ENCODE data around the gene KBTBD4.

GRCh38 chr11:47572715-47573255, 6.0 kb downstream of the KBTBD4 start:
- no peak for TF ChIP-seq CTCF (IDR thresholded peaks at IDR 0.05)
- TF ChIP-seq POLR2AphosphoS5 (IDR thresholded peaks at IDR 0.05), result no peak

Data from prostate gland (tissue), 2 donors.